Smooth muscle cell (in vitro differentiated cells): ENCODE data around the gene GATD1. TPM values are rescaled to one million over a fixed set of nuclear protein-coding genes. Genes with fewer than 3 reads are reported as not detected.

ENCODE experiments used
- DNase-seq: peaks from one replicate; lab custom pipeline; 2025; ENCODE audit not compliant: unreplicated experiment; lab: John Stamatoyannopoulos, UW
- H2AFZ ChIP-seq: fragments of 200-600 bp; sonication (generic); 2 replicates; pipeline ENCODE4 v1.6.0; 2016; ENCODE audit warnings: antibody characterized with exemption, low read depth, mild to moderate bottlenecking
- H3F3A ChIP-seq: fragments of 200-600 bp; sonication (generic); 2 replicates; pipeline ENCODE4 v1.6.0; 2017; ENCODE audit warnings: antibody characterized with exemption, low read depth
- H3K27ac ChIP-seq: fragments of 200-600 bp; sonication (generic); 2 replicates; pipeline ENCODE4 v1.5.1; 2016; ENCODE audit warnings: low read depth, mild to moderate bottlenecking
- H3K27me3 ChIP-seq: fragments of 200-600 bp; sonication (generic); 2 replicates; pipeline ENCODE4 v1.6.1; 2016; ENCODE audit warnings: low read depth, mild to moderate bottlenecking
- H3K36me3 ChIP-seq: fragments of 200-600 bp; sonication (generic); 2 replicates; pipeline ENCODE4 v1.5.1; 2016; ENCODE audit warnings: low read depth
- H3K4me1 ChIP-seq: fragments of 200-600 bp; sonication (generic); 2 replicates; pipeline ENCODE4 v1.5.1; 2016; ENCODE audit warnings: low read depth
- H3K4me2 ChIP-seq: fragments of 200-600 bp; sonication (generic); 2 replicates; pipeline ENCODE4 v1.6.0; 2016; ENCODE audit warnings: mild to moderate bottlenecking
- H3K4me3 ChIP-seq: fragments of 200-600 bp; sonication (generic); 2 replicates; pipeline ENCODE4 v1.5.1; 2016; ENCODE audit warnings: mild to moderate bottlenecking
- H3K79me2 ChIP-seq: fragments of 200-600 bp; sonication (generic); 2 replicates; pipeline ENCODE4 v1.6.0; 2016; ENCODE audit warnings: low read depth, mild to moderate bottlenecking
- H3K9ac ChIP-seq: fragments of 200-600 bp; sonication (generic); 2 replicates; pipeline ENCODE4 v1.6.0; 2016; ENCODE audit warnings: low read depth
- H3K9me3 ChIP-seq: fragments of 200-600 bp; sonication (generic); replicated peaks from 2 replicates; pipeline ENCODE4 v1.5.1; 2016; ENCODE audit warnings: low read depth
- H4K20me1 ChIP-seq: fragments of 200-600 bp; sonication (generic); 2 replicates; pipeline ENCODE4 v1.6.0; 2016; ENCODE audit warnings: low read depth
- WGBS: methylation state at CpG from one replicate; pipeline ENCODE4 v1.1.7; 2016; ENCODE audit warnings: low lambda C conversion rate; 5-methylcytosine and 5-hydroxymethylcytosine counted together
- polyA plus RNA-seq: library from polyadenylated mRNA; unstranded; fragments of >200 nt; fragmentation: Nextera tagmentation; extraction: Ambion mirVana; gene quantifications from 2 replicates; pipeline ENCODE4 v1.2.1, GENCODE V29; 2016
- total RNA-seq: library from RNA; depleted of rRNA; stranded (reverse); fragments of >200 nt; gene quantifications from 2 replicates; pipeline ENCODE4 v1.2.3, GENCODE V29; 2014
- TF ChIP-seq, protein P1 (sequence below): fragments of 200-600 bp; sonication (generic); IDR thresholded peaks from 2 replicates; pipeline ENCODE4 v1.5.1; 2017; ENCODE audit warnings: borderline replicate concordance, mild to moderate bottlenecking, antibody characterized with exemption; ENCODE audit not compliant: insufficient read depth, poor library complexity, severe bottlenecking

The GATD1 gene, protein sequence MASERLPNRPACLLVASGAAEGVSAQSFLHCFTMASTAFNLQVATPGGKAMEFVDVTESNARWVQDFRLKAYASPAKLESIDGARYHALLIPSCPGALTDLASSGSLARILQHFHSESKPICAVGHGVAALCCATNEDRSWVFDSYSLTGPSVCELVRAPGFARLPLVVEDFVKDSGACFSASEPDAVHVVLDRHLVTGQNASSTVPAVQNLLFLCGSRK
- 12.9 and 18.5 TPM in 2 replicates for total RNA-seq
- polyA plus RNA-seq, result 11.7 and 20.2 TPM in 2 replicates

DNA sequence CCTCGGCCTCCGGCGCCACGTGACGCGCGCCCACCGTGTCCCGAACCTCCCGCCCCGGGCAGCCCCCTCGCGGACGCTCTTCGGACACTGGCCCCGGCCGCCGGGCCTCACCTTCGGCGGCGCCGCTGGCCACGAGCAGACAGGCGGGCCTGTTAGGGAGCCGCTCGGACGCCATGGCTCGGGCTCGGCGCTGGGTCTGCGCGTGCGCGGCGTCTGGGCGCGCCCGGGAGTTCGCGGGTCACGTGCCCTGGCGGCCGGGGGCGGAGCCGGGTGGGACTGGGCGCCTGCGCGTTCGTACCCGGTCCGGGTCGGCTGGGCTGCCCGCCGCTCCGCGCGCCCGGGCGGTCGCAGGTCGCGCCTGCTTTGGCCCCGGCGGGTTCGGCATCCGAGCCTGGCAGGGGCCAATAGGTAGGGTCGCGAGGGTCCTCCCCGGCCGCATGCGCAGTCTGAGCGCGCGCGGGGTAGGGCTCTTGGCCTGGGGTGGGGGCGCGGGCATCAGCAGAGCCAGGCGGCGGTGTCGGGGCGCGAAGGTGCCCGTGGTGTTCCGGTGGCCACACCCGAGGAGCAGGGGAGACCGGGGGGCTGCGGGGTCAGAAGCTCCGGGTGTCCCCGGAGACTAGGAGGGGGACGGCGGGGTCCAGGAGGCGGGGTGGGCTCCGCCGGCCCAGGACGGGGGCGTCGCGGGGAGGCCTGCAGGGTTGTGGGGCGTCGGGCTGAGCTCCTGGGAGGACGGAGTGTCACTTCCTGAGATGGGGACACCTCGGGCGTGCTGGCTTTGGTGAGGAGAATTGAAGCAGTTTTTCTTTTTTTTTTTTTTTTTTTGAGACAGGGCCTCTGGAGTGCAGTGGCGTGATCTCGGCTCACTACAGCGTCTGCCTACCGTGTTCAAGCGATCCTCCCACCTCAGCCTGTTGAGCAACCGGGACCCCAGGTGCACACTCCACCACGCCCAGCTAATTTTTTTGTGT is at the start of gene GATD1:
GATD1 (minus strand) TSS at position 200 of the 968 bp plus-strand sequence; CDS start at position 175, 25 bp downstream.
- 1% methylated on average over 40 of the region's 110 CpGs for WGBS
- Histone ChIP-seq H3K27ac (peak within 1 kb of the TSS; percentile 23), H3K79me2 (peaks cover 52% of the 10 kb centered on the region), H3K4me2 (peak within 1 kb of the TSS; percentile 100), H3K4me1 (peaks cover 17% of the 10 kb centered on the region), H3F3A (no peaks in the 10 kb centered on the region), H3K27me3 (no peaks in the 10 kb centered on the region), H3K36me3 (no peaks in the 10 kb centered on the region), H3K9ac (peak within 1 kb of the TSS; percentile 91), H3K4me3 (peak within 1 kb of the TSS; percentile 98), H4K20me1 (peaks cover 71% of the 10 kb centered on the region), H3K9me3 (no peaks in the 10 kb centered on the region), H2AFZ (peak within 1 kb of the TSS; percentile 92)
- TF ChIP-seq, protein P1, sequence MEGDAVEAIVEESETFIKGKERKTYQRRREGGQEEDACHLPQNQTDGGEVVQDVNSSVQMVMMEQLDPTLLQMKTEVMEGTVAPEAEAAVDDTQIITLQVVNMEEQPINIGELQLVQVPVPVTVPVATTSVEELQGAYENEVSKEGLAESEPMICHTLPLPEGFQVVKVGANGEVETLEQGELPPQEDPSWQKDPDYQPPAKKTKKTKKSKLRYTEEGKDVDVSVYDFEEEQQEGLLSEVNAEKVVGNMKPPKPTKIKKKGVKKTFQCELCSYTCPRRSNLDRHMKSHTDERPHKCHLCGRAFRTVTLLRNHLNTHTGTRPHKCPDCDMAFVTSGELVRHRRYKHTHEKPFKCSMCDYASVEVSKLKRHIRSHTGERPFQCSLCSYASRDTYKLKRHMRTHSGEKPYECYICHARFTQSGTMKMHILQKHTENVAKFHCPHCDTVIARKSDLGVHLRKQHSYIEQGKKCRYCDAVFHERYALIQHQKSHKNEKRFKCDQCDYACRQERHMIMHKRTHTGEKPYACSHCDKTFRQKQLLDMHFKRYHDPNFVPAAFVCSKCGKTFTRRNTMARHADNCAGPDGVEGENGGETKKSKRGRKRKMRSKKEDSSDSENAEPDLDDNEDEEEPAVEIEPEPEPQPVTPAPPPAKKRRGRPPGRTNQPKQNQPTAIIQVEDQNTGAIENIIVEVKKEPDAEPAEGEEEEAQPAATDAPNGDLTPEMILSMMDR, result no peak
- peak; percentile 85 for DNase-seq

- H3K9ac ChIP-seq, result no peak overlapping the region
- H2AFZ ChIP-seq, result no peak overlapping the region
- TF ChIP-seq, protein P1, result no peak
- H3K79me2 ChIP-seq, result no peaks in the 10 kb centered on the region
- no peaks in the 10 kb centered on the region for H3K9me3 ChIP-seq
- DNase-seq, result no peak
- peaks cover 34% of the 10 kb centered on the region for H3K4me1 ChIP-seq
- peak overlapping the region; percentile 48 for H3K4me3 ChIP-seq
- H3F3A ChIP-seq, result peaks cover 6% of the 10 kb centered on the region
- no peak overlapping the region for H3K27ac ChIP-seq
- peaks cover 46% of the 10 kb centered on the region for H4K20me1 ChIP-seq
- 6% methylated on average over 12 of the region's 22 CpGs for WGBS
- H3K36me3 ChIP-seq, result no peaks in the 10 kb centered on the region
- peak overlapping the region; percentile 83 for H3K4me2 ChIP-seq
- peaks cover 65% of the 10 kb centered on the region for H3K27me3 ChIP-seq
Observed at GRCh38 chr11:826836-827145, 49.5 kb upstream of the GATD1 start.

DNA sequence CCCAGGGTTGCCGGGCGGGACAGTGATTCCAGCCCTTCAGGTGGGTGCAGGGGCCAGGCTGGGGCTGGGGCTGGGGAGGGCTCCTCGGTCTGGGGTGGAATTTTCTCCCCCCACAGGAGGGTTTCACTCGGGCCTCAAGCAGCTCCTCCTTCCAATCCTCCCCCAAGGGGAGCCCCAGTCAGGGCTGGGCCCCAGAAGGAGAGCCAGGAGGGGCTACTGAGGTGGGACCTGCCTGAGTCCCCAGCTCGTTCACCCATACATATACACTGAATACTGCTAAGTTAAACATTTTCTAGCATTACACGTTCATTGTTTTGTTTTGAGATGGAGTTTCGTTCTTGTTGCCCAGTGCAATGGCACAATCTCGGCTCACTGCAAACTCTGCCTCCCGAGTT is 48.9 kb upstream of the GATD1 start:
- Histone ChIP-seq H3F3A (peaks cover 6% of the 10 kb centered on the region), H3K79me2 (no peaks in the 10 kb centered on the region), H2AFZ (no peak overlapping the region), H3K9ac (no peak overlapping the region), H3K27me3 (peaks cover 62% of the 10 kb centered on the region), H3K4me2 (no peak overlapping the region), H4K20me1 (peaks cover 48% of the 10 kb centered on the region), H3K4me3 (no peak overlapping the region), H3K27ac (no peak overlapping the region), H3K4me1 (peaks cover 29% of the 10 kb centered on the region), H3K36me3 (no peaks in the 10 kb centered on the region), H3K9me3 (no peaks in the 10 kb centered on the region)
- WGBS, result 87% methylated on average over 5 of the region's 9 CpGs
- TF ChIP-seq, protein P1, result no peak
- no peak for DNase-seq
